ENCODE measurements around the gene RTTN. TPM values are rescaled to one million over a fixed set of nuclear protein-coding genes. Genes with fewer than 3 reads are reported as not detected.
"Not testable (repeated sequence)": the region's sequence is repeated elsewhere in the genome, so short reads cannot be mapped to it uniquely, and the experiment has no call there.

RTTN gene
- 6.9 and 8.2 TPM in 2 replicates for total RNA-seq

GRCh38 chr18:70205421-70206397, at the start of gene RTTN:
Gene RTTN, minus strand, starts transcription at chr18:70205687. Its CDS starts 29 bp downstream, at chr18:70205658.
- peak; percentile 82 for DNase-seq (ENCODE audit: low read depth)

GRCh38 chr18:70250781-70251180, 45.3 kb upstream of the RTTN start:
- DNase-seq (ENCODE audit: low read depth): no peak

- DNase-seq (ENCODE audit: low read depth): not testable (repeated sequence)
Observed at GRCh38 chr18:70249861-70250260, 44.4 kb upstream of the RTTN start.

- DNase-seq (ENCODE audit: low read depth): peak; percentile 39
Observed at GRCh38 chr18:70249118-70249517, 43.6 kb upstream of the RTTN start.

GRCh38 chr18:70246061-70246466, 40.6 kb upstream of the RTTN start:
- DNase-seq (ENCODE audit: low read depth): no peak

- peak; percentile 15 for DNase-seq (ENCODE audit: low read depth)
Observed at GRCh38 chr18:70243131-70243929, 37.8 kb upstream of the RTTN start.

GRCh38 chr18:70236921-70237320, 31.4 kb upstream of the RTTN start:
- DNase-seq (ENCODE audit: low read depth): peak; percentile 4

GRCh38 chr18:70235478-70235877, 30.0 kb upstream of the RTTN start:
- no peak for DNase-seq (ENCODE audit: low read depth)

- DNase-seq (ENCODE audit: low read depth): peak; percentile 89
Observed at GRCh38 chr18:70234667-70235459, 29.4 kb upstream of the RTTN start.

GRCh38 chr18:70233974-70234373, 28.5 kb upstream of the RTTN start:
- no peak for DNase-seq (ENCODE audit: low read depth)

- no peak for DNase-seq (ENCODE audit: low read depth)
Observed at GRCh38 chr18:70232261-70232660, 26.8 kb upstream of the RTTN start.

GRCh38 chr18:70229639-70230038, 24.2 kb upstream of the RTTN start:
- no peak for DNase-seq (ENCODE audit: low read depth)

- peak; percentile 31 for DNase-seq (ENCODE audit: low read depth)
Observed at GRCh38 chr18:70228536-70228935, 23.0 kb upstream of the RTTN start.

- no peak for DNase-seq (ENCODE audit: low read depth)
Observed at GRCh38 chr18:70227438-70227837, 22.0 kb upstream of the RTTN start.

- no peak for DNase-seq (ENCODE audit: low read depth)
Observed at GRCh38 chr18:70221915-70222278, 16.4 kb upstream of the RTTN start.

- no peak for DNase-seq (ENCODE audit: low read depth)
Observed at GRCh38 chr18:70221156-70221914, 15.8 kb upstream of the RTTN start.

GRCh38 chr18:70220628-70221027, 15.1 kb upstream of the RTTN start:
- DNase-seq (ENCODE audit: low read depth): no peak

- no peak for DNase-seq (ENCODE audit: low read depth)
Observed at GRCh38 chr18:70219688-70220087, 14.2 kb upstream of the RTTN start.

- DNase-seq (ENCODE audit: low read depth): no peak
Observed at GRCh38 chr18:70216788-70217187, 11.3 kb upstream of the RTTN start.

GRCh38 chr18:70207181-70207580, 1.7 kb upstream of the RTTN start:
- DNase-seq (ENCODE audit: low read depth): no peak

- DNase-seq (ENCODE audit: low read depth): no peak
Observed at GRCh38 chr18:70200286-70200685, 5.2 kb downstream of the RTTN start.

All from renal cortical epithelial cell (primary cell).